MCF 10A (cell line): ENCODE results near the gene ZNF24. TPM values are rescaled to one million over a fixed set of nuclear protein-coding genes. Genes with fewer than 3 reads are reported as not detected.

Source experiments
- BruUV-seq: library from RNA; stranded (reverse); fragments of 400-500 nt; replicated peaks from 2 replicates; lab custom pipeline; 2021; lab: Mats Ljungman, UMichigan
- CTCF ChIA-PET: fragments of 300-600 bp; sonication (Branson Sonifier 250); formaldehyde crosslinking; extraction: SDS; loops from one replicate; lab custom pipeline; 2021; ENCODE audit warnings: antibody characterized with exemption, inconsistent platforms; lab: Yijun Ruan, JAX
- POLR2A ChIA-PET: fragments of 300-600, 350-650 bp; sonication (Branson Sonifier 250); formaldehyde crosslinking; extraction: SDS; loops from one replicate; lab custom pipeline; 2020; ENCODE audit warnings: antibody characterized with exemption, inconsistent platforms; lab: Yijun Ruan, JAX
- DNase-seq: peaks from one replicate; pipeline ENCODE4 v3.0.0-alpha.2; 2018; ENCODE audit not compliant: unreplicated experiment
- H3K27ac Mint-ChIP-seq: one replicate; pipeline ENCODE4 v1.8.0; 2022; ENCODE audit warnings: mild to moderate bottlenecking, low read depth, mixed read lengths; ENCODE audit not compliant: unreplicated experiment
- H3K27me3 Mint-ChIP-seq: one replicate; pipeline ENCODE4 v1.8.0; 2022; ENCODE audit warnings: mixed read lengths; ENCODE audit not compliant: insufficient read depth, unreplicated experiment
- H3K36me3 Mint-ChIP-seq: one replicate; pipeline ENCODE4 v1.8.0; 2022; ENCODE audit warnings: mild to moderate bottlenecking, moderate library complexity, mixed read lengths; ENCODE audit not compliant: insufficient read depth, unreplicated experiment
- H3K4me1 Mint-ChIP-seq: one replicate; pipeline ENCODE4 v1.8.0; 2022; ENCODE audit warnings: mixed read lengths; ENCODE audit not compliant: insufficient read depth, unreplicated experiment
- H3K4me3 Mint-ChIP-seq: one replicate; pipeline ENCODE4 v1.8.0; 2022; ENCODE audit warnings: mild to moderate bottlenecking, moderate library complexity, mixed read lengths; ENCODE audit not compliant: unreplicated experiment
- H3K9me3 Mint-ChIP-seq: one replicate; pipeline ENCODE4 v1.8.0; 2022; ENCODE audit warnings: mixed read lengths; ENCODE audit not compliant: unreplicated experiment
- intact Hi-C: fragments of 100-400 bp; cut with micrococcal nuclease; formaldehyde crosslinking; loops from 2 replicates; pipeline ENCODE4 v1.14.1; 2022
- total RNA-seq: library from RNA; stranded (reverse); gene quantifications from 2 replicates; pipeline ENCODE4 v1.2.3, GENCODE V29; 2022
- TF ChIP-seq, protein P1 (sequence below): fragments of 200-600 bp; IDR thresholded peaks from one replicate; pipeline ENCODE4 v1.8.0; 2022; ENCODE audit warnings: antibody characterized with exemption, mild to moderate bottlenecking; ENCODE audit not compliant: unreplicated experiment

Gene ZNF24
- total RNA-seq, 1 experiment from 2014 or later, result 39.1 TPM

DNA sequence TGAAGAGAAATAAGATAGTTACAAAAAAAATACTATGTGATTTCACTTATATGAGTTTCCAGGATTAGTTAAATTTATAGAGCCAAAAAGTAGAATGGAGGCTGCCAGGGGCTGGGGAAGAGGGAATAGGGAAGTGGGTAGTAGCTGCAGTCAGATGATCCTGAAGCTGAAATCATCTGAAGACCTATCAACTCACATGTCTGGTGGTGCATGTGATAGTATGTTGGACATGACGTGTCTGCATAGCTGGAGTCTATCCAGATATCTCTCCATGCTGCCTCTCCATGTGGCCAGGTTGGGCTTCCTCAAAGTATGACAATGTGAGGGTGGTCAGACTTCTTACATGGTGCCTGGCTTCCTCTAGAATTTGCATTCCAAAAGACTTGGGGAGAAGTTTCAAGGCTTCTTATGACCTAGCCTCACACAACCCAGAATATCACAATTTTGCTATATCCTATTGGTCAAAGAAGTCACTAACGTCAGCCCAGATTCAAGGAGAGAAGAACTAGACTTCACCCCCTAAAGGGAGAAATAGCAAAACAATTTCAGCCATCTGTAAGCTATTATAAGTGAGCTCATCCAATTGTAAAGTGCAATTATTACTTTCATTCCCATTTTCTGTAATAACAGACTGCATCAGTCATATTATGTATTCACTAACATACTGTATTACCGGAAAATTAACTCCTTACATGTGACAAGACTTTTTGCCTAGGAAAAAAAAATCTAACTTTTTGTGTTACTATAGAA lies 46.9 kb upstream of the ZNF24 start:
- ChIA-PET POLR2A (no interaction called here), CTCF (no interaction called here)
- TF ChIP-seq, protein P1, sequence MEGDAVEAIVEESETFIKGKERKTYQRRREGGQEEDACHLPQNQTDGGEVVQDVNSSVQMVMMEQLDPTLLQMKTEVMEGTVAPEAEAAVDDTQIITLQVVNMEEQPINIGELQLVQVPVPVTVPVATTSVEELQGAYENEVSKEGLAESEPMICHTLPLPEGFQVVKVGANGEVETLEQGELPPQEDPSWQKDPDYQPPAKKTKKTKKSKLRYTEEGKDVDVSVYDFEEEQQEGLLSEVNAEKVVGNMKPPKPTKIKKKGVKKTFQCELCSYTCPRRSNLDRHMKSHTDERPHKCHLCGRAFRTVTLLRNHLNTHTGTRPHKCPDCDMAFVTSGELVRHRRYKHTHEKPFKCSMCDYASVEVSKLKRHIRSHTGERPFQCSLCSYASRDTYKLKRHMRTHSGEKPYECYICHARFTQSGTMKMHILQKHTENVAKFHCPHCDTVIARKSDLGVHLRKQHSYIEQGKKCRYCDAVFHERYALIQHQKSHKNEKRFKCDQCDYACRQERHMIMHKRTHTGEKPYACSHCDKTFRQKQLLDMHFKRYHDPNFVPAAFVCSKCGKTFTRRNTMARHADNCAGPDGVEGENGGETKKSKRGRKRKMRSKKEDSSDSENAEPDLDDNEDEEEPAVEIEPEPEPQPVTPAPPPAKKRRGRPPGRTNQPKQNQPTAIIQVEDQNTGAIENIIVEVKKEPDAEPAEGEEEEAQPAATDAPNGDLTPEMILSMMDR, result no peak
- BruUV-seq, result no TSS peak
- intact Hi-C loops, result no loop called here
- H3K4me1 Mint-ChIP-seq, result peaks cover 9% of the 10 kb centered on the region
- H3K27me3 Mint-ChIP-seq, result no peaks in the 10 kb centered on the region
- H3K9me3 Mint-ChIP-seq, result peaks cover 7% of the 10 kb centered on the region
- no peaks in the 10 kb centered on the region for H3K36me3 Mint-ChIP-seq
- no peak for DNase-seq
- H3K4me3 Mint-ChIP-seq, result no peak overlapping the region
- H3K27ac Mint-ChIP-seq, result no peak overlapping the region

GRCh38 chr18:35389095-35389618 lies 44.9 kb upstream of the ZNF24 start:
- ChIA-PET CTCF (no interaction called here), POLR2A (no interaction called here)
- H3K36me3 Mint-ChIP-seq, result no peaks in the 10 kb centered on the region
- H3K9me3 Mint-ChIP-seq, result peaks cover 7% of the 10 kb centered on the region
- peaks cover 9% of the 10 kb centered on the region for H3K4me1 Mint-ChIP-seq
- intact Hi-C loops, result loop anchor here (5.0 kb wide), 1 partner anchor 193 kb away; the partner anchor contains the start of gene GALNT1
- no peaks in the 10 kb centered on the region for H3K27me3 Mint-ChIP-seq
- H3K4me3 Mint-ChIP-seq, result no peak overlapping the region
- H3K27ac Mint-ChIP-seq, result no peak overlapping the region
- TF ChIP-seq, protein P1, result no peak
- DNase-seq, result peak; percentile 25
- BruUV-seq, result no TSS peak

GRCh38 chr18:35387152-35387571 lies 42.9 kb upstream of the ZNF24 start:
- no TSS peak for BruUV-seq
- POLR2A ChIA-PET, result interaction anchor here (0.9 to 1.0 kb wide), 3 partner anchors 8 to 91 kb away, joined by 3 to 6 read pairs (median 3); no protein-coding TSS in a partner anchor
- Mint-ChIP-seq H3K27me3 (no peaks in the 10 kb centered on the region), H3K9me3 (no peaks in the 10 kb centered on the region), H3K4me1 (peaks cover 9% of the 10 kb centered on the region), H3K36me3 (no peaks in the 10 kb centered on the region), H3K27ac (no peak overlapping the region), H3K4me3 (no peak overlapping the region)
- TF ChIP-seq, protein P1, result no peak
- CTCF ChIA-PET, result interaction anchor here (0.5 to 5.2 kb wide), 16 partner anchors 11 to 777 kb away, joined by 3 to 53 read pairs (median 5); partner anchors contain the start of gene ZSCAN30
- DNase-seq, result peak; percentile 33
- intact Hi-C loops, result loop anchor here (2.0 to 5.0 kb wide), 3 partner anchors 195 to 564 kb away; partner anchors contain the start of gene GALNT1

- POLR2A ChIA-PET, result interaction anchor here (0.5 to 1.0 kb wide), 5 partner anchors 8 to 742 kb away, joined by 3 to 6 read pairs (median 3); partner anchors contain the start of gene SLC39A6
- no peak overlapping the region for H3K4me3 Mint-ChIP-seq
Observed at GRCh38 chr18:35386600-35387100, 42.4 kb upstream of the ZNF24 start.

More at GRCh38 chr18:35386600-35387100, 42.4 kb upstream of the ZNF24 start:
- TF ChIP-seq, protein P1, result peak; percentile 86
- CTCF ChIA-PET, result interaction anchor here (0.5 to 5.2 kb wide), 32 partner anchors 11 to 1143 kb away, joined by 3 to 53 read pairs (median 4); partner anchors contain the start of gene ZSCAN30
- no peaks in the 10 kb centered on the region for H3K36me3 Mint-ChIP-seq
- H3K9me3 Mint-ChIP-seq, result no peaks in the 10 kb centered on the region
- DNase-seq, result peak; percentile 84
- intact Hi-C loops, result loop anchor here (2.0 to 5.0 kb wide), 3 partner anchors 196 to 564 kb away; partner anchors contain the start of gene GALNT1
- peaks cover 9% of the 10 kb centered on the region for H3K4me1 Mint-ChIP-seq
- no peaks in the 10 kb centered on the region for H3K27me3 Mint-ChIP-seq
- no peak overlapping the region for H3K27ac Mint-ChIP-seq
- BruUV-seq, result no TSS peak
